Loucy (cell line): ENCODE measurements around the gene KCNK5.

Source experiments
- H2AFZ ChIP-seq: fragments of 200-600 bp; sonication (generic); 2 replicates; pipeline ENCODE4 v1.6.0; 2016; ENCODE audit warnings: antibody characterized with exemption, mild to moderate bottlenecking, low read length, moderate library complexity
- H3F3A ChIP-seq: fragments of 200-600 bp; 2 replicates; pipeline ENCODE4 v1.6.0; 2016; ENCODE audit warnings: antibody characterized with exemption, low read depth, mild to moderate bottlenecking
- H3K27me3 ChIP-seq: fragments of 200-600 bp; sonication (generic); 2 replicates; pipeline ENCODE4 v1.6.1; 2014; ENCODE audit warnings: low read length, mild to moderate bottlenecking; ENCODE audit not compliant: insufficient read depth, poor library complexity, severe bottlenecking
- H3K36me3 ChIP-seq: fragments of 200-600 bp; sonication (generic); 2 replicates; pipeline ENCODE4 v1.6.1; 2016; ENCODE audit warnings: low read length; ENCODE audit not compliant: insufficient read depth
- H3K4me1 ChIP-seq: fragments of 200-600 bp; sonication (generic); 2 replicates; pipeline ENCODE4 v1.5.1; 2014; ENCODE audit warnings: low read length, mild to moderate bottlenecking; ENCODE audit not compliant: insufficient read depth, poor library complexity, severe bottlenecking
- H3K4me2 ChIP-seq: fragments of 200-600 bp; sonication (generic); 2 replicates; pipeline ENCODE4 v1.6.0; 2014; ENCODE audit warnings: antibody characterized with exemption, low read length, low read depth, mild to moderate bottlenecking; ENCODE audit not compliant: poor library complexity, severe bottlenecking
- H3K4me3 ChIP-seq: fragments of 200-600 bp; sonication (generic); 2 replicates; pipeline ENCODE4 v1.5.1; 2014; ENCODE audit warnings: low read length, mild to moderate bottlenecking, mixed read lengths; ENCODE audit not compliant: poor library complexity, severe bottlenecking
- H3K79me2 ChIP-seq: fragments of 200-600 bp; sonication (generic); 2 replicates; pipeline ENCODE4 v1.6.1; 2014; ENCODE audit warnings: low read length; ENCODE audit not compliant: insufficient read depth
- H3K9ac ChIP-seq: fragments of 200-600 bp; sonication (generic); 2 replicates; pipeline ENCODE4 v1.6.0; 2014; ENCODE audit warnings: mild to moderate bottlenecking, low read depth, low read length, moderate library complexity; ENCODE audit not compliant: poor library complexity, severe bottlenecking
- H3K9me2 ChIP-seq: fragments of 200-600 bp; sonication (generic); replicated peaks from 2 replicates; pipeline ENCODE4 v1.6.1; 2016; ENCODE audit warnings: low read depth, low read length, mixed read lengths
- H3K9me3 ChIP-seq: fragments of 200-600 bp; sonication (generic); 2 replicates; pipeline ENCODE4 v1.6.1; 2014; ENCODE audit warnings: mild to moderate bottlenecking, antibody characterized with exemption, low read length, low read depth; ENCODE audit not compliant: insufficient read depth
- H4K20me1 ChIP-seq: fragments of 200-600 bp; sonication (generic); 2 replicates; pipeline ENCODE4 v1.6.0; 2014; ENCODE audit warnings: antibody characterized with exemption, low read length, mild to moderate bottlenecking; ENCODE audit not compliant: insufficient read depth, poor library complexity, severe bottlenecking
- EZH2phosphoT487 ChIP-seq: fragments of 200-600 bp; IDR thresholded peaks from 2 replicates; pipeline ENCODE4 v1.6.1; 2018; ENCODE audit warnings: antibody characterized with exemption, mild to moderate bottlenecking, moderate library complexity, borderline replicate concordance
- TF ChIP-seq, protein P1 (sequence below): fragments of 200-600 bp; sonication (generic); conservative IDR thresholded peaks from 2 replicates; pipeline ENCODE4 v1.5.1; 2014; ENCODE audit warnings: mild to moderate bottlenecking, antibody characterized with exemption, low read length

Gene KCNK5

GRCh38 chr6:39224011-39224410 lies 5.3 kb downstream of the KCNK5 start:
- peak overlapping the region; percentile 68 for H3K9ac ChIP-seq
- no peaks in the 10 kb centered on the region for H3K9me3 ChIP-seq
- peak overlapping the region; percentile 64 for H3K4me2 ChIP-seq
- H4K20me1 ChIP-seq: no peaks in the 10 kb centered on the region
- H3F3A ChIP-seq: no peaks in the 10 kb centered on the region
- peaks cover 60% of the 10 kb centered on the region for H3K4me1 ChIP-seq
- H3K9me2 ChIP-seq: no peaks in the 10 kb centered on the region
- no peak overlapping the region for H2AFZ ChIP-seq
- peaks cover 68% of the 10 kb centered on the region for H3K79me2 ChIP-seq
- H3K36me3 ChIP-seq: no peaks in the 10 kb centered on the region
- H3K27me3 ChIP-seq: no peaks in the 10 kb centered on the region
- H3K4me3 ChIP-seq: peak overlapping the region; percentile 16
- no peak for TF ChIP-seq EZH2phosphoT487
- TF ChIP-seq, protein P1, sequence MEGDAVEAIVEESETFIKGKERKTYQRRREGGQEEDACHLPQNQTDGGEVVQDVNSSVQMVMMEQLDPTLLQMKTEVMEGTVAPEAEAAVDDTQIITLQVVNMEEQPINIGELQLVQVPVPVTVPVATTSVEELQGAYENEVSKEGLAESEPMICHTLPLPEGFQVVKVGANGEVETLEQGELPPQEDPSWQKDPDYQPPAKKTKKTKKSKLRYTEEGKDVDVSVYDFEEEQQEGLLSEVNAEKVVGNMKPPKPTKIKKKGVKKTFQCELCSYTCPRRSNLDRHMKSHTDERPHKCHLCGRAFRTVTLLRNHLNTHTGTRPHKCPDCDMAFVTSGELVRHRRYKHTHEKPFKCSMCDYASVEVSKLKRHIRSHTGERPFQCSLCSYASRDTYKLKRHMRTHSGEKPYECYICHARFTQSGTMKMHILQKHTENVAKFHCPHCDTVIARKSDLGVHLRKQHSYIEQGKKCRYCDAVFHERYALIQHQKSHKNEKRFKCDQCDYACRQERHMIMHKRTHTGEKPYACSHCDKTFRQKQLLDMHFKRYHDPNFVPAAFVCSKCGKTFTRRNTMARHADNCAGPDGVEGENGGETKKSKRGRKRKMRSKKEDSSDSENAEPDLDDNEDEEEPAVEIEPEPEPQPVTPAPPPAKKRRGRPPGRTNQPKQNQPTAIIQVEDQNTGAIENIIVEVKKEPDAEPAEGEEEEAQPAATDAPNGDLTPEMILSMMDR: no peak

DNA sequence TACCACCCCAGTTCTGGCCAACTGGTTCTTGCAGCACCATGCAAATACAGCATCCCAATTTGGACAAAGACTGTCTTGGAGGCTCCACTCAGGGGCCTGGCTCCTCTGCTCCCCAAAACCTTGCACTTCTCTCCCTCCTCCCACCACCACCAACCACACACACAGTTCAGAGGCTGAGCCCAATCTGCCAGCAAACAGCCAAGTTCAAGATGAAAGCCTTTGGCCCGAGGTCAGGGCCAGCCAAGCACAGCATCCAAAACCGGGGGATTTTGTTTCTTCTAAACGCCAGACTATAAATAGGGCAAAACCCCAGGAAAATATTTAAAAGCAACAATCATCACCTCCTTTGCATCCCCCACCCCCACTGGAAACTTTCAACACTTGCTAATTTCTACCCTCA lies 5.7 kb downstream of the KCNK5 start:
- no peaks in the 10 kb centered on the region for H3F3A ChIP-seq
- peak overlapping the region; percentile 16 for H3K4me3 ChIP-seq
- no peaks in the 10 kb centered on the region for H4K20me1 ChIP-seq
- peak overlapping the region; percentile 68 for H3K9ac ChIP-seq
- no peak overlapping the region for H2AFZ ChIP-seq
- H3K27me3 ChIP-seq: no peaks in the 10 kb centered on the region
- peaks cover 71% of the 10 kb centered on the region for H3K79me2 ChIP-seq
- peak overlapping the region; percentile 64 for H3K4me2 ChIP-seq
- TF ChIP-seq, protein P1: no peak
- H3K36me3 ChIP-seq: no peaks in the 10 kb centered on the region
- no peaks in the 10 kb centered on the region for H3K9me3 ChIP-seq
- H3K9me2 ChIP-seq: no peaks in the 10 kb centered on the region
- peaks cover 65% of the 10 kb centered on the region for H3K4me1 ChIP-seq

DNA sequence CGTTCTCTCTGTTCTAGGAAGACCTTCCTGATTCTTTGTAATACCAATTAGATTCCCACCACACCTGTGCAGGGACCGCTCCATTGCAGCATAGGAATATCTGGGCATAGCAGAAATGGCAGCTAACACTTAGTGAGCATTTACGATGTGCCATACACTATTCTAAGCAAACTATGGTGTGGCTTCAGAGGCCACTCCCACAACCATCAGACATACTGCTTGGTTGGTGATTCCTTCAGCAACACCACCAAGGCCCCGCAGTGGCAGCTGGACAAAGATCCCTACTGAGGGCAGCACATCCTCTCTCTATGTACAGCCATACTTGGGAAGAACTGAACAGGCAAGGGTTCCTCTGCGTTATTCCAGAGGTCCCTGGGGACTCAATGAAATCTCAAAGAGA lies 6.2 kb downstream of the KCNK5 start:
- H3K36me3 ChIP-seq: no peaks in the 10 kb centered on the region
- no peak overlapping the region for H2AFZ ChIP-seq
- peaks cover 68% of the 10 kb centered on the region for H3K4me1 ChIP-seq
- H3K9me3 ChIP-seq: no peaks in the 10 kb centered on the region
- no peaks in the 10 kb centered on the region for H3K9me2 ChIP-seq
- peak overlapping the region; percentile 64 for H3K4me2 ChIP-seq
- H3F3A ChIP-seq: no peaks in the 10 kb centered on the region
- no peak overlapping the region for H3K4me3 ChIP-seq
- TF ChIP-seq EZH2phosphoT487: no peak
- TF ChIP-seq, protein P1: no peak
- no peaks in the 10 kb centered on the region for H4K20me1 ChIP-seq
- no peaks in the 10 kb centered on the region for H3K27me3 ChIP-seq
- H3K79me2 ChIP-seq: peaks cover 70% of the 10 kb centered on the region
- no peak overlapping the region for H3K9ac ChIP-seq
